ENCODE results near the gene AAR2. TPM values are rescaled to one million over a fixed set of nuclear protein-coding genes. Genes with fewer than 3 reads are reported as not detected.

Gene AAR2
- total RNA-seq, 3 donors from 2014 or later (not counting 1 experiment from before 2014, with no cell fraction given), result 22.6 to 26.5 (median 25.6) TPM

DNA sequence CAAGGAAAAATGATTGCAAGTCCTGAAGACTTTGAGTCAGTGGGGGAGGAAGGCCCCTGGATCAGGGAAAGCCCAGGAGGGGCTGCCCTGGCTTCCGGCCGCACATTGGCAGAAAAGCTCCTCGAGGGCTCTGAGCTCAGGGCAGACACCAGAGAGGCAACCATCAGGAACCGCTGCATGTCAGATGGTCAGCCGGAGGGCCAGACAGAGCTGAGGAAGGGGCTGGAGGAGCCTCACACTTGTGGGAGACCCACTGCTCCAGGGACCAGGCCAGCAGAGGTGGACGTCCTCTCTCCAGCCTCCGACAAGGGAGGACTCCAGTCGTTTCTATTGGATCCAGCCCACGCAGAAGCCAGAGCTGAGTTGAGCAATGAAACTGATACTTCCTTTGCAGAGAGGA is 30.2 kb upstream of the AAR2 start:
- Histone ChIP-seq H3K4me3 (ENCODE audit: low read length) (no peak overlapping the region), H3K27ac (ENCODE audit: low read length) (no peak overlapping the region), H3K4me1 (ENCODE audit: control insufficient read depth, insufficient read depth, low read length) (peaks cover 6% of the 10 kb centered on the region), H3K36me3 (ENCODE audit: control insufficient read depth, insufficient read depth, low read length) (no peaks in the 10 kb centered on the region), H3K9me3 (ENCODE audit: control insufficient read depth, insufficient read depth, low read length) (no peaks in the 10 kb centered on the region), H3K27me3 (ENCODE audit: control insufficient read depth, insufficient read depth, low read length) (no peaks in the 10 kb centered on the region)
- H3K9me3 Mint-ChIP-seq, result no peaks in the 10 kb centered on the region
- no peak overlapping the region for H3K4me3 Mint-ChIP-seq
- peaks cover 5% of the 10 kb centered on the region in 2 donors for H3K4me1 Mint-ChIP-seq
- DNase-seq (no peak), ATAC-seq (no peak)
- 88% methylated on average over 9 of the region's 9 CpGs for WGBS (ENCODE audit: insufficient coverage)
- no peak overlapping the region for H3K27ac Mint-ChIP-seq
- TF ChIP-seq, protein P1, sequence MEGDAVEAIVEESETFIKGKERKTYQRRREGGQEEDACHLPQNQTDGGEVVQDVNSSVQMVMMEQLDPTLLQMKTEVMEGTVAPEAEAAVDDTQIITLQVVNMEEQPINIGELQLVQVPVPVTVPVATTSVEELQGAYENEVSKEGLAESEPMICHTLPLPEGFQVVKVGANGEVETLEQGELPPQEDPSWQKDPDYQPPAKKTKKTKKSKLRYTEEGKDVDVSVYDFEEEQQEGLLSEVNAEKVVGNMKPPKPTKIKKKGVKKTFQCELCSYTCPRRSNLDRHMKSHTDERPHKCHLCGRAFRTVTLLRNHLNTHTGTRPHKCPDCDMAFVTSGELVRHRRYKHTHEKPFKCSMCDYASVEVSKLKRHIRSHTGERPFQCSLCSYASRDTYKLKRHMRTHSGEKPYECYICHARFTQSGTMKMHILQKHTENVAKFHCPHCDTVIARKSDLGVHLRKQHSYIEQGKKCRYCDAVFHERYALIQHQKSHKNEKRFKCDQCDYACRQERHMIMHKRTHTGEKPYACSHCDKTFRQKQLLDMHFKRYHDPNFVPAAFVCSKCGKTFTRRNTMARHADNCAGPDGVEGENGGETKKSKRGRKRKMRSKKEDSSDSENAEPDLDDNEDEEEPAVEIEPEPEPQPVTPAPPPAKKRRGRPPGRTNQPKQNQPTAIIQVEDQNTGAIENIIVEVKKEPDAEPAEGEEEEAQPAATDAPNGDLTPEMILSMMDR (IDR thresholded peaks at IDR 0.05), result no peak
- intact Hi-C loops (cut with micrococcal nuclease), result no loop called here
- no peaks in the 10 kb centered on the region for H3K36me3 Mint-ChIP-seq
- H3K27me3 Mint-ChIP-seq (ENCODE audit: low read depth in 2 of 2), result peaks cover 0 to 14% of the 10 kb centered on the region in 2 donors

DNA sequence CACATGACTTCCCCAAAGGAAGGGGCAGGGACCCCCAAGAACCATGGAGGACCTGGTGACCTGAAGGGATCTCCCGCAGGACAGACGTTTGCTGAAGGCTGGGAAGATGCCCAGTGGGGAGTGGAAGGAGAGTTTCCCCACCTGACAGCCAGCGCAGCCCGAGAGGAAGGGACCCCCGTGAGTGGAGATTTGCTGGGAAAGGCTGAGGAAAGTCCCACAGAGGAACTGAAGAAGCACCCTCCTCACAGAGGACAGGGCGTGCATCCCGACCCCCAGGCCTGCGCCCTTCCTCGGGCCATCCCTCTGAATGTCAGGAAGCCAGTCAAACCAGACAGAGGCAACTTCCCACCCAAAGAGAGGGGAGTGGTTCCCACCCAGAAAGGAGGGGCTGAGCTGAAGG is 29.6 kb upstream of the AAR2 start:
- H3K9me3 ChIP-seq (ENCODE audit: control insufficient read depth, insufficient read depth, low read length), result no peaks in the 10 kb centered on the region
- intact Hi-C loops (cut with micrococcal nuclease), result no loop called here
- Mint-ChIP-seq H3K9me3 (no peaks in the 10 kb centered on the region), H3K4me3 (no peak overlapping the region), H3K27me3 (ENCODE audit: low read depth in 2 of 2) (peaks cover 0 to 14% of the 10 kb centered on the region in 2 donors), H3K4me1 (peaks cover 5% of the 10 kb centered on the region in 2 donors), H3K36me3 (no peaks in the 10 kb centered on the region), H3K27ac (no peak overlapping the region)
- no peaks in the 10 kb centered on the region for H3K36me3 ChIP-seq (ENCODE audit: control insufficient read depth, insufficient read depth, low read length)
- peaks cover 6% of the 10 kb centered on the region for H3K4me1 ChIP-seq (ENCODE audit: control insufficient read depth, insufficient read depth, low read length)
- DNase-seq (no peak), ATAC-seq (no peak)
- H3K27me3 ChIP-seq (ENCODE audit: control insufficient read depth, insufficient read depth, low read length), result no peaks in the 10 kb centered on the region
- WGBS (ENCODE audit: insufficient coverage), result 88% methylated on average over 9 of the region's 9 CpGs
- H3K4me3 ChIP-seq (ENCODE audit: low read length), result no peak overlapping the region
- H3K27ac ChIP-seq (ENCODE audit: low read length), result no peak overlapping the region
- TF ChIP-seq, protein P1 (IDR thresholded peaks at IDR 0.05), result no peak

DNA sequence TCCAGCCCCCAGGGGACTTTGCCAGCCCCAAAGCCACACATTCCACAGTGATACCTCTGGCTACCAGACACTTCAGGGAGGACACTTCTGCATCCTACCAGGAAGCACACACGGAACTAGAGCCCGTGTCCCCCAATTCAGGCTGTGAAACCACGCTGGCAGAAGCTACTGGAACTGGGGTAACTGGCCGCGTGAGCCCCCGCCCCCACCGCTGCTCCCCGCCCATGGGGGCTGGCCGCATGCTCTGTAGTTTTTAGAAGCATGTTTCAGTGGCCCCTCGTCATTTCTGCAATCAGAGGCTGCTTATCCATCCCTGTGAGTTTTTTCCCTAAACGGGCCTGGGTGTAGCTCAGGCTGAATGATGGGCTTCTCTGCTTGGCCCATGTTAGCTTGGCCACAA is 28.7 kb upstream of the AAR2 start:
- Histone ChIP-seq H3K27me3 (ENCODE audit: control insufficient read depth, insufficient read depth, low read length) (no peaks in the 10 kb centered on the region), H3K36me3 (ENCODE audit: control insufficient read depth, insufficient read depth, low read length) (no peaks in the 10 kb centered on the region), H3K27ac (ENCODE audit: low read length) (no peak overlapping the region), H3K9me3 (ENCODE audit: control insufficient read depth, insufficient read depth, low read length) (no peaks in the 10 kb centered on the region), H3K4me3 (ENCODE audit: low read length) (no peak overlapping the region), H3K4me1 (ENCODE audit: control insufficient read depth, insufficient read depth, low read length) (peaks cover 6% of the 10 kb centered on the region)
- Mint-ChIP-seq H3K36me3 (no peaks in the 10 kb centered on the region), H3K9me3 (no peaks in the 10 kb centered on the region), H3K4me1 (peaks cover 5% of the 10 kb centered on the region in 2 donors), H3K4me3 (no peak overlapping the region), H3K27me3 (ENCODE audit: low read depth in 2 of 2) (peaks cover 0 to 12% of the 10 kb centered on the region in 2 donors), H3K27ac (no peak overlapping the region)
- 77% methylated on average over 11 of the region's 11 CpGs for WGBS (ENCODE audit: insufficient coverage)
- TF ChIP-seq, protein P1 (IDR thresholded peaks at IDR 0.05), result no peak
- DNase-seq (no peak), ATAC-seq (no peak)
- intact Hi-C loops (cut with micrococcal nuclease), result no loop called here

DNA sequence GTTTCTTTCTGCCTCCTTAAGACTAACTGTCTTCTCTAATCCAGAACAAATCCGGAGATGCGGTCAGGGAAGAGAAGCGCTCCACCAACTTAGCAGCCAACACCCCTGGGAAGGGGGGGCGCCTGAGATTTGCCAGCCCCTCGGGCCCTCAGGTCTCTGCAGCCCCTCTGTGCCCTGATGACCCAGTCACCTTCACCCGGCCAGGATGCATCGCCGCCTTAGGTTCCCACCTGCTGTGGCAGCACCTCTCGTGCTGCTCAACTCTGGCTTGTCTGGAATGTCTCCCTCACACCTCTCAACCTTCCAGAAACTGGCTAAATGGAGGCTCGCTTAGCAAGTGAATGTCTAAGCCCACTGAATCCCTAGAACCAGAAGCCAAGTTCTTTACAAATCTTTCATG is 28.0 kb upstream of the AAR2 start:
- Mint-ChIP-seq H3K27me3 (ENCODE audit: low read depth in 2 of 2) (peaks cover 0 to 12% of the 10 kb centered on the region in 2 donors), H3K36me3 (no peaks in the 10 kb centered on the region), H3K27ac (no peak overlapping the region), H3K4me1 (peaks cover 1% of the 10 kb centered on the region in 2 donors), H3K9me3 (no peaks in the 10 kb centered on the region), H3K4me3 (no peak overlapping the region)
- H3K4me1 ChIP-seq (ENCODE audit: control insufficient read depth, insufficient read depth, low read length), result no peaks in the 10 kb centered on the region
- no peaks in the 10 kb centered on the region for H3K9me3 ChIP-seq (ENCODE audit: control insufficient read depth, insufficient read depth, low read length)
- intact Hi-C loops (cut with micrococcal nuclease), result no loop called here
- H3K4me3 ChIP-seq (ENCODE audit: low read length), result no peak overlapping the region
- no peak for DNase-seq
- no peak overlapping the region for H3K27ac ChIP-seq (ENCODE audit: low read length)
- ATAC-seq, result no peak
- TF ChIP-seq, protein P1 (IDR thresholded peaks at IDR 0.05), result no peak
- WGBS (ENCODE audit: insufficient coverage), result 87% methylated on average over 10 of the region's 10 CpGs
- no peaks in the 10 kb centered on the region for H3K36me3 ChIP-seq (ENCODE audit: control insufficient read depth, insufficient read depth, low read length)
- no peaks in the 10 kb centered on the region for H3K27me3 ChIP-seq (ENCODE audit: control insufficient read depth, insufficient read depth, low read length)

Measured in natural killer cell (primary cell).